Mucosa of stomach (tissue), 1 donor: Measurements from ENCODE around the gene SRD5A2.

ENCODE experiments used
- H3K27me3 ChIP-seq: one replicate; pipeline ENCODE4 v1.7.0; 2013; ENCODE audit warnings: mild to moderate bottlenecking, low read length; ENCODE audit not compliant: control insufficient read depth, insufficient read depth
- H3K36me3 ChIP-seq: one replicate; pipeline ENCODE4 v1.7.0; 2013; ENCODE audit warnings: low read length; ENCODE audit not compliant: control insufficient read depth, insufficient read depth
- H3K4me1 ChIP-seq: one replicate; pipeline ENCODE4 v1.7.0; 2013; ENCODE audit warnings: mild to moderate bottlenecking, low read length; ENCODE audit not compliant: control insufficient read depth, insufficient read depth
- H3K4me3 ChIP-seq: one replicate; pipeline ENCODE4 v1.7.0; 2013; ENCODE audit warnings: low read length
- H3K9ac ChIP-seq: one replicate; pipeline ENCODE4 v1.7.0; 2013; ENCODE audit warnings: mild to moderate bottlenecking, low read length, moderate library complexity
- H3K9me3 ChIP-seq: one replicate; pipeline ENCODE4 v1.7.0; 2013; ENCODE audit warnings: mild to moderate bottlenecking, low read length, moderate library complexity; ENCODE audit not compliant: control insufficient read depth
- donor health status: Pancreatic carcinoma.

SRD5A2 gene

GRCh38 chr2:31528823-31529222 lies 51.9 kb downstream of the SRD5A2 start:
- Histone ChIP-seq H3K9ac (no peak overlapping the region), H3K4me1 (no peaks in the 10 kb centered on the region), H3K36me3 (no peaks in the 10 kb centered on the region), H3K4me3 (no peak overlapping the region), H3K9me3 (no peaks in the 10 kb centered on the region), H3K27me3 (no peaks in the 10 kb centered on the region)

- Histone ChIP-seq H3K27me3 (no peaks in the 10 kb centered on the region), H3K9me3 (no peaks in the 10 kb centered on the region), H3K4me3 (no peak overlapping the region)
Measured at GRCh38 chr2:31526946-31527732, 53.6 kb downstream of the SRD5A2 start.

GRCh38 chr2:31525876-31526275 lies 54.9 kb downstream of the SRD5A2 start:
- no peaks in the 10 kb centered on the region for H3K4me1 ChIP-seq
- H3K4me3 ChIP-seq, result no peak overlapping the region
- H3K36me3 ChIP-seq, result no peaks in the 10 kb centered on the region
- H3K9ac ChIP-seq, result no peak overlapping the region
- H3K9me3 ChIP-seq, result no peaks in the 10 kb centered on the region
- H3K27me3 ChIP-seq, result no peaks in the 10 kb centered on the region

More at GRCh38 chr2:31526946-31527732, 53.6 kb downstream of the SRD5A2 start:
- no peaks in the 10 kb centered on the region for H3K4me1 ChIP-seq
- H3K36me3 ChIP-seq, result no peaks in the 10 kb centered on the region
- H3K9ac ChIP-seq, result no peak overlapping the region

- Histone ChIP-seq H3K4me1 (no peaks in the 10 kb centered on the region), H3K4me3 (no peak overlapping the region), H3K36me3 (no peaks in the 10 kb centered on the region)
Measured at GRCh38 chr2:31524592-31524991, 56.1 kb downstream of the SRD5A2 start.

GRCh38 chr2:31523871-31524492 lies 56.8 kb downstream of the SRD5A2 start:
- no peaks in the 10 kb centered on the region for H3K9me3 ChIP-seq
- no peak overlapping the region for H3K4me3 ChIP-seq
- no peaks in the 10 kb centered on the region for H3K36me3 ChIP-seq
- H3K27me3 ChIP-seq, result no peaks in the 10 kb centered on the region
- H3K9ac ChIP-seq, result no peak overlapping the region
- no peaks in the 10 kb centered on the region for H3K4me1 ChIP-seq

More at GRCh38 chr2:31524592-31524991, 56.1 kb downstream of the SRD5A2 start:
- no peaks in the 10 kb centered on the region for H3K9me3 ChIP-seq
- H3K9ac ChIP-seq, result no peak overlapping the region
- no peaks in the 10 kb centered on the region for H3K27me3 ChIP-seq

GRCh38 chr2:31522786-31523185 lies 58.0 kb downstream of the SRD5A2 start:
- Histone ChIP-seq H3K4me3 (no peak overlapping the region), H3K4me1 (no peaks in the 10 kb centered on the region), H3K9me3 (no peaks in the 10 kb centered on the region), H3K36me3 (no peaks in the 10 kb centered on the region), H3K27me3 (no peaks in the 10 kb centered on the region), H3K9ac (no peak overlapping the region)

- no peaks in the 10 kb centered on the region for H3K27me3 ChIP-seq
- H3K4me3 ChIP-seq, result no peak overlapping the region
- no peaks in the 10 kb centered on the region for H3K36me3 ChIP-seq
- H3K9me3 ChIP-seq, result no peaks in the 10 kb centered on the region
- no peaks in the 10 kb centered on the region for H3K4me1 ChIP-seq
- H3K9ac ChIP-seq, result no peak overlapping the region
Measured at GRCh38 chr2:31517442-31518203, 63.1 kb downstream of the SRD5A2 start.

- H3K4me1 ChIP-seq, result no peaks in the 10 kb centered on the region
- no peaks in the 10 kb centered on the region for H3K27me3 ChIP-seq
- H3K9me3 ChIP-seq, result no peaks in the 10 kb centered on the region
- H3K4me3 ChIP-seq, result no peak overlapping the region
- no peak overlapping the region for H3K9ac ChIP-seq
- H3K36me3 ChIP-seq, result no peaks in the 10 kb centered on the region
Measured at GRCh38 chr2:31515586-31515985, 65.2 kb downstream of the SRD5A2 start.

- no peaks in the 10 kb centered on the region for H3K36me3 ChIP-seq
- H3K4me3 ChIP-seq, result no peak overlapping the region
- no peaks in the 10 kb centered on the region for H3K9me3 ChIP-seq
- H3K9ac ChIP-seq, result no peak overlapping the region
- H3K4me1 ChIP-seq, result no peaks in the 10 kb centered on the region
- H3K27me3 ChIP-seq, result no peaks in the 10 kb centered on the region
Measured at GRCh38 chr2:31513553-31513952, 67.2 kb downstream of the SRD5A2 start.

- no peaks in the 10 kb centered on the region for H3K4me1 ChIP-seq
- H3K9me3 ChIP-seq, result no peaks in the 10 kb centered on the region
- no peak overlapping the region for H3K4me3 ChIP-seq
- H3K36me3 ChIP-seq, result no peaks in the 10 kb centered on the region
- H3K9ac ChIP-seq, result no peak overlapping the region
- H3K27me3 ChIP-seq, result no peaks in the 10 kb centered on the region
Measured at GRCh38 chr2:31511376-31511775, 69.4 kb downstream of the SRD5A2 start.

GRCh38 chr2:31505111-31505510 lies 75.6 kb downstream of the SRD5A2 start:
- no peaks in the 10 kb centered on the region for H3K9me3 ChIP-seq
- H3K4me3 ChIP-seq, result no peak overlapping the region

GRCh38 chr2:31504311-31504710 lies 76.4 kb downstream of the SRD5A2 start:
- Histone ChIP-seq H3K4me1 (peaks cover 8% of the 10 kb centered on the region), H3K9me3 (no peaks in the 10 kb centered on the region), H3K36me3 (no peaks in the 10 kb centered on the region), H3K9ac (no peak overlapping the region), H3K27me3 (no peaks in the 10 kb centered on the region), H3K4me3 (no peak overlapping the region)

More at GRCh38 chr2:31505111-31505510, 75.6 kb downstream of the SRD5A2 start:
- H3K27me3 ChIP-seq, result no peaks in the 10 kb centered on the region
- peaks cover 8% of the 10 kb centered on the region for H3K4me1 ChIP-seq
- H3K36me3 ChIP-seq, result no peaks in the 10 kb centered on the region
- no peak overlapping the region for H3K9ac ChIP-seq
